GM23338 (cell line): ENCODE measurements around the gene TCHHL1. TPM values are rescaled to one million over a fixed set of nuclear protein-coding genes. Genes with fewer than 3 reads are reported as not detected.
A peak's percentile ranks its signal among the peaks of the same experiment; 100 is the strongest.

ENCODE experiments used
- ATAC-seq: fragments of 200-7000 bp; cut with Tn5 transposase; 3 replicates; pipeline ENCODE4 v1.9.1; 2020
- DNase-seq: peaks from one replicate; pipeline ENCODE4 v3.0.0-alpha.2; 2015; ENCODE audit warnings: low spot score
- H2AFZ ChIP-seq: fragments of 200-600 bp; sonication (generic); 2 replicates; pipeline ENCODE4 v1.8.0; 2016; ENCODE audit warnings: antibody characterized with exemption, mild to moderate bottlenecking, moderate library complexity
- H3F3A ChIP-seq: fragments of 200-600 bp; sonication (generic); replicated peaks from 2 replicates; pipeline ENCODE4 v1.8.0; 2017; ENCODE audit warnings: antibody characterized with exemption, mixed run types, low read depth
- H3K27ac ChIP-seq: fragments of 200-600 bp; sonication (generic); 2 replicates; pipeline ENCODE4 v1.6.1; 2016; ENCODE audit warnings: low read depth
- H3K27me3 ChIP-seq: fragments of 200-600 bp; sonication (generic); 2 replicates; pipeline ENCODE4 v1.8.0; 2016; ENCODE audit warnings: mild to moderate bottlenecking, mixed run types, moderate library complexity; ENCODE audit not compliant: insufficient read depth
- H3K36me3 ChIP-seq: fragments of 200-600 bp; sonication (generic); 2 replicates; pipeline ENCODE4 v1.8.0; 2016; ENCODE audit warnings: mild to moderate bottlenecking; ENCODE audit not compliant: insufficient read depth
- H3K4me1 ChIP-seq: fragments of 200-600 bp; sonication (generic); 2 replicates; pipeline ENCODE4 v1.8.0; 2016; ENCODE audit warnings: mild to moderate bottlenecking, moderate library complexity; ENCODE audit not compliant: insufficient read depth
- H3K4me2 ChIP-seq: fragments of 200-600 bp; sonication (generic); 2 replicates; pipeline ENCODE4 v1.7.1; 2017; ENCODE audit warnings: mixed run types
- H3K4me3 ChIP-seq: fragments of 200-600 bp; sonication (generic); 2 replicates; pipeline ENCODE4 v1.6.1; 2016; ENCODE audit warnings: mixed run types
- H3K79me2 ChIP-seq: fragments of 200-600 bp; sonication (generic); replicated peaks from 2 replicates; pipeline ENCODE4 v1.8.0; 2017; ENCODE audit warnings: mild to moderate bottlenecking; ENCODE audit not compliant: insufficient read depth
- H3K9me2 ChIP-seq: fragments of 200-600 bp; sonication (generic); 2 replicates; pipeline ENCODE4 v1.8.0; 2017; ENCODE audit not compliant: insufficient read depth
- H4K20me1 ChIP-seq: fragments of 200-600 bp; sonication (generic); replicated peaks from 2 replicates; pipeline ENCODE4 v1.8.0; 2017; ENCODE audit warnings: mild to moderate bottlenecking; ENCODE audit not compliant: insufficient read depth
- H3K27ac Mint-ChIP-seq: 2 replicates; pipeline ENCODE4 v1.8.0; 2020; ENCODE audit warnings: inconsistent platforms, mild to moderate bottlenecking, moderate library complexity, mixed read lengths
- H3K27me3 Mint-ChIP-seq: 3 replicates; pipeline ENCODE4 v1.8.0; 2022; ENCODE audit warnings: low read depth, mild to moderate bottlenecking, moderate library complexity, mixed read lengths, inconsistent platforms; ENCODE audit not compliant: insufficient read depth, poor library complexity
- H3K36me3 Mint-ChIP-seq: 3 replicates; pipeline ENCODE4 v1.8.0; 2021; ENCODE audit warnings: low read depth, mild to moderate bottlenecking, inconsistent platforms, moderate library complexity, mixed read lengths
- H3K4me1 Mint-ChIP-seq: 3 replicates; pipeline ENCODE4 v1.8.0; 2020; ENCODE audit warnings: mild to moderate bottlenecking, inconsistent platforms, mixed read lengths
- H3K4me3 Mint-ChIP-seq: 3 replicates; pipeline ENCODE4 v1.8.0; 2021; ENCODE audit warnings: moderate library complexity, mild to moderate bottlenecking, inconsistent platforms, mixed read lengths
- H3K9me3 Mint-ChIP-seq: 3 replicates; pipeline ENCODE4 v1.8.0; 2020; ENCODE audit warnings: moderate library complexity, mild to moderate bottlenecking, inconsistent platforms, mixed read lengths
- CTCF ChIP-seq, 2 experiments: fragments of 200-600 bp in 1 of 2; sonication (generic) in 1 of 2; conservative IDR thresholded peaks; 2 replicates each; pipeline versions ENCODE4 v1.5.1 to v1.6.1; 2016 to 2017; ENCODE audit warnings: antibody characterized with exemption in 2 of 2, low read depth in 2 of 2, mild to moderate bottlenecking in 2 of 2, moderate library complexity in 1 of 2
- EZH2phosphoT487 ChIP-seq: fragments of 200-600 bp; sonication (generic); IDR thresholded peaks from one replicate; pipeline ENCODE4 v1.8.1; 2018; ENCODE audit warnings: antibody characterized with exemption; ENCODE audit not compliant: unreplicated experiment
- JUNB ChIP-seq: IDR thresholded peaks from one replicate; pipeline ENCODE4 v1.6.1; 2016; ENCODE audit warnings: antibody characterized with exemption; ENCODE audit not compliant: unreplicated experiment
- REST ChIP-seq: IDR thresholded peaks from one replicate; pipeline ENCODE4 v1.6.1; 2018; ENCODE audit warnings: antibody characterized with exemption; ENCODE audit not compliant: unreplicated experiment
- ZNF114 ChIP-seq: fragments of 250-450 bp; sonication (Bioruptor Pico); IDR thresholded peaks from 2 replicates; pipeline ENCODE4 v1.5.0; 2020; ENCODE audit warnings: mild to moderate bottlenecking, moderate library complexity
- polyA plus RNA-seq: library from polyadenylated mRNA; unstranded; fragments of >200 nt; fragmentation: Nextera tagmentation; extraction: Ambion mirVana; gene quantifications from 2 replicates; pipeline ENCODE4 v1.2.1, GENCODE V29; 2016
- total RNA-seq: library from RNA; depleted of rRNA; stranded (reverse); fragments of >200 nt; shearing (Covaris generic); gene quantifications from 2 replicates; pipeline ENCODE4 v1.2.3, GENCODE V29; 2014

The TCHHL1 gene
- total and polyA plus RNA-seq, 2 experiments from 2014 or later, result not detected

GRCh38 chr1:152052606-152053005 is 36.3 kb downstream of the TCHHL1 start:
- no peaks in the 10 kb centered on the region for H3K9me2 ChIP-seq
- peak; percentile 69 for ATAC-seq
- no peak overlapping the region for H3K4me2 ChIP-seq
- no peaks in the 10 kb centered on the region for H3K36me3 Mint-ChIP-seq
- no peaks in the 10 kb centered on the region for H4K20me1 ChIP-seq
- H3K27ac ChIP-seq, result no peak overlapping the region
- peak; percentile 95 for DNase-seq
- TF ChIP-seq ZNF114 (no peak), CTCF (conservative IDR thresholded peaks at IDR 0.05; ENCODE audit: low read depth in 2 of 2) (peak; percentile 95 to 96)
- H3F3A ChIP-seq, result no peaks in the 10 kb centered on the region; the same call in 1 of the 2 replicates
- no peak overlapping the region for H3K4me3 Mint-ChIP-seq
- H3K27me3 Mint-ChIP-seq, result peaks cover 3% of the 10 kb centered on the region
- H3K9me3 Mint-ChIP-seq, result no peaks in the 10 kb centered on the region
- H3K36me3 ChIP-seq, result no peaks in the 10 kb centered on the region
- H3K79me2 ChIP-seq, result no peaks in the 10 kb centered on the region
- peaks cover 5% of the 10 kb centered on the region; the same call in 1 of the 2 replicates for H3K27me3 ChIP-seq
- H2AFZ ChIP-seq, result no peak overlapping the region
- no peak overlapping the region for H3K27ac Mint-ChIP-seq
- peaks cover 10% of the 10 kb centered on the region for H3K4me1 ChIP-seq
- no peak overlapping the region for H3K4me3 ChIP-seq
- peaks cover 17% of the 10 kb centered on the region for H3K4me1 Mint-ChIP-seq

GRCh38 chr1:152050886-152051675 is 37.8 kb downstream of the TCHHL1 start:
- no peak overlapping the region for H2AFZ ChIP-seq
- H3K4me3 ChIP-seq, result no peak overlapping the region
- H3F3A ChIP-seq, result peaks cover 4% of the 10 kb centered on the region; the same call in 1 of the 2 replicates
- DNase-seq, result peak; percentile 15
- H3K79me2 ChIP-seq, result no peaks in the 10 kb centered on the region
- Mint-ChIP-seq H3K27me3 (peaks cover 3% of the 10 kb centered on the region), H3K4me3 (no peak overlapping the region), H3K4me1 (peaks cover 22% of the 10 kb centered on the region), H3K27ac (no peak overlapping the region), H3K36me3 (no peaks in the 10 kb centered on the region), H3K9me3 (no peaks in the 10 kb centered on the region)
- no peaks in the 10 kb centered on the region for H3K9me2 ChIP-seq
- H3K4me2 ChIP-seq, result no peak overlapping the region
- no peak overlapping the region for H3K27ac ChIP-seq
- no peak for TF ChIP-seq REST
- no peak for TF ChIP-seq EZH2phosphoT487
- TF ChIP-seq JUNB, result no peak
- TF ChIP-seq ZNF114, result no peak
- no peaks in the 10 kb centered on the region for H4K20me1 ChIP-seq
- ATAC-seq, result no peak
- no peaks in the 10 kb centered on the region for H3K36me3 ChIP-seq
- H3K27me3 ChIP-seq, result peaks cover 5% of the 10 kb centered on the region; the same call in 1 of the 2 replicates
- H3K4me1 ChIP-seq, result peaks cover 17% of the 10 kb centered on the region
